Loucy (cell line): ENCODE measurements around the gene PHB1.

Experiments used
- EZH2phosphoT487 ChIP-seq: fragments of 200-600 bp; IDR thresholded peaks from 2 replicates; pipeline ENCODE4 v1.6.1; 2018; ENCODE audit warnings: antibody characterized with exemption, mild to moderate bottlenecking, moderate library complexity, borderline replicate concordance
- TF ChIP-seq, protein P1 (sequence below): fragments of 200-600 bp; sonication (generic); conservative IDR thresholded peaks from 2 replicates; pipeline ENCODE4 v1.5.1; 2014; ENCODE audit warnings: mild to moderate bottlenecking, antibody characterized with exemption, low read length

DNA sequence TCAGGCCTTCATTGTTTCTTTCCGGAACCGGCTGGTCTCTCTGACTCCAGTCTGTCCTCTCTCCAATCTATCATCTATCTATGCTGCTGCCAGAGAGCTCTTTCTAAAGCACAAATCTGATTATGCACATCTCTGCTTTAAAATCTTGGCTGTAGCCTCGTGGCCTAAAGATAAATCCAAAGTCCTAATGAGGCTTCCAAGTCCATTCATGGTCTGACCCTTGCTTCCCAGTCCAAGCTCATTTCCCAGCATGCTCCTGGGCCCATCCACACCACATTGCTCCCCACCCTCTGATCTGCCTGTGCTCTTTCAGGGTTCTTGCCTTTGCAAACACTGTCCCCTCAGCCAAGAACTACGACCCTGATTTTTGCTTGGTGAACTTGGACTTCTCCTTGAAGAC lies 21.5 kb upstream of the PHB1 start:
- TF ChIP-seq, protein P1, sequence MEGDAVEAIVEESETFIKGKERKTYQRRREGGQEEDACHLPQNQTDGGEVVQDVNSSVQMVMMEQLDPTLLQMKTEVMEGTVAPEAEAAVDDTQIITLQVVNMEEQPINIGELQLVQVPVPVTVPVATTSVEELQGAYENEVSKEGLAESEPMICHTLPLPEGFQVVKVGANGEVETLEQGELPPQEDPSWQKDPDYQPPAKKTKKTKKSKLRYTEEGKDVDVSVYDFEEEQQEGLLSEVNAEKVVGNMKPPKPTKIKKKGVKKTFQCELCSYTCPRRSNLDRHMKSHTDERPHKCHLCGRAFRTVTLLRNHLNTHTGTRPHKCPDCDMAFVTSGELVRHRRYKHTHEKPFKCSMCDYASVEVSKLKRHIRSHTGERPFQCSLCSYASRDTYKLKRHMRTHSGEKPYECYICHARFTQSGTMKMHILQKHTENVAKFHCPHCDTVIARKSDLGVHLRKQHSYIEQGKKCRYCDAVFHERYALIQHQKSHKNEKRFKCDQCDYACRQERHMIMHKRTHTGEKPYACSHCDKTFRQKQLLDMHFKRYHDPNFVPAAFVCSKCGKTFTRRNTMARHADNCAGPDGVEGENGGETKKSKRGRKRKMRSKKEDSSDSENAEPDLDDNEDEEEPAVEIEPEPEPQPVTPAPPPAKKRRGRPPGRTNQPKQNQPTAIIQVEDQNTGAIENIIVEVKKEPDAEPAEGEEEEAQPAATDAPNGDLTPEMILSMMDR: no peak
- TF ChIP-seq EZH2phosphoT487: no peak
